Anterior cingulate cortex (tissue), 58 donors: ENCODE results near the gene CFAP58.
"Not testable (repeated sequence)": the region's sequence is repeated elsewhere in the genome, so short reads cannot be mapped to it uniquely, and the experiment has no call there.

Experiments used
- DNase-seq, 58 donors: peaks; one replicate each; lab custom pipeline; 2025; lab: John Stamatoyannopoulos, UW

CFAP58 gene

GRCh38 chr10:104468818-104469217, 115.2 kb downstream of the CFAP58 start:
- DNase-seq = not testable (repeated sequence)

- no peak for DNase-seq
Measured at GRCh38 chr10:104472505-104472904, 118.9 kb downstream of the CFAP58 start.

- no peak for DNase-seq
Measured at GRCh38 chr10:104472957-104473745, 119.5 kb downstream of the CFAP58 start.

- DNase-seq = no peak
Measured at GRCh38 chr10:104478380-104478779, 124.7 kb downstream of the CFAP58 start.

- DNase-seq = no peak
Measured at GRCh38 chr10:104479906-104480593, 126.4 kb downstream of the CFAP58 start.

GRCh38 chr10:104480797-104481196, 127.2 kb downstream of the CFAP58 start:
- no peak for DNase-seq

GRCh38 chr10:104483582-104483981, 129.9 kb downstream of the CFAP58 start:
- DNase-seq = no peak

GRCh38 chr10:104485632-104486031, 132.0 kb downstream of the CFAP58 start:
- no peak for DNase-seq

- no peak for DNase-seq
Measured at GRCh38 chr10:104486803-104487202, 133.2 kb downstream of the CFAP58 start.

GRCh38 chr10:104487794-104488438, 134.3 kb downstream of the CFAP58 start:
- peak in 3 of 58 donors; percentile 6 to 28 (median 25) for DNase-seq

GRCh38 chr10:104488439-104488832, 134.8 kb downstream of the CFAP58 start:
- no peak for DNase-seq

GRCh38 chr10:104492329-104492940, 138.8 kb downstream of the CFAP58 start:
- peak in 21 of 58 donors; percentile 1 to 55 (median 19) for DNase-seq

GRCh38 chr10:104498347-104499081, 144.9 kb downstream of the CFAP58 start:
- no peak for DNase-seq

GRCh38 chr10:104501449-104501848, 147.8 kb downstream of the CFAP58 start:
- no peak for DNase-seq

GRCh38 chr10:104501864-104502579, 148.4 kb downstream of the CFAP58 start:
- DNase-seq = no peak

GRCh38 chr10:104502907-104503306, 149.3 kb downstream of the CFAP58 start:
- DNase-seq = no peak
